IMR-90 (cell line): ENCODE measurements around the gene ABHD13. TPM values are rescaled to one million over a fixed set of nuclear protein-coding genes. Genes with fewer than 3 reads are reported as not detected.

Source experiments
- ATAC-seq: fragments of 200-7000 bp; cut with Tn5 transposase; 2 replicates; pipeline ENCODE4 v1.9.1; 2020; ENCODE audit warnings: low read depth, mild to moderate bottlenecking, moderate library complexity
- BruUV-seq: library from RNA; stranded (reverse); fragments of 400-500 nt; replicated peaks from 2 replicates; lab custom pipeline; 2021; lab: Mats Ljungman, UMichigan
- CTCF ChIA-PET: fragments of 300-600 bp; formaldehyde crosslinking; extraction: SDS; loops from one replicate; lab custom pipeline; 2021; ENCODE audit warnings: antibody characterized with exemption; lab: Yijun Ruan, JAX
- POLR2A ChIA-PET: fragments of 300-600 bp; sonication (Branson Sonifier 250); formaldehyde crosslinking; loops from one replicate; lab custom pipeline; 2022; ENCODE audit warnings: antibody characterized with exemption; ENCODE audit not compliant: unreplicated experiment; lab: Charles Lee
- DNase-seq: peaks from one replicate; pipeline ENCODE4 v3.0.0; 2013
- H2AFZ ChIP-seq: replicated peaks from 2 replicates; pipeline ENCODE3; 2013; ENCODE audit warnings: low read length, mild to moderate bottlenecking; ENCODE audit not compliant: poor library complexity
- H2AK5ac ChIP-seq: 2 replicates; pipeline ENCODE4 v1.6.1; 2013; ENCODE audit warnings: low read depth, low read length, inconsistent platforms
- H2AK9ac ChIP-seq: replicated peaks from 2 replicates; pipeline ENCODE3; 2013; ENCODE audit warnings: mild to moderate bottlenecking, low read depth, low read length, moderate library complexity; ENCODE audit not compliant: poor library complexity
- H2BK120ac ChIP-seq: 2 replicates; pipeline ENCODE4 v1.6.1; 2013; ENCODE audit warnings: low read depth, low read length, inconsistent platforms
- H2BK15ac ChIP-seq: 3 replicates; pipeline ENCODE4 v1.6.1; 2013; ENCODE audit warnings: low read depth, low read length, inconsistent platforms
- H2BK20ac ChIP-seq: 2 replicates; pipeline ENCODE4 v1.6.1; 2013; ENCODE audit warnings: low read depth, mild to moderate bottlenecking, inconsistent platforms, low read length, moderate library complexity
- H2BK5ac ChIP-seq: 2 replicates; pipeline ENCODE4 v1.6.1; 2013; ENCODE audit warnings: mild to moderate bottlenecking, low read depth, low read length, inconsistent platforms; ENCODE audit not compliant: poor library complexity, severe bottlenecking
- H3K14ac ChIP-seq: replicated peaks from 2 replicates; pipeline ENCODE4 v1.6.1; 2013; ENCODE audit warnings: low read depth, low read length, inconsistent platforms
- H3K18ac ChIP-seq: 2 replicates; pipeline ENCODE4 v1.6.1; 2013; ENCODE audit warnings: low read depth, low read length, control low read depth
- H3K23ac ChIP-seq: 2 replicates; pipeline ENCODE4 v1.6.1; 2013; ENCODE audit warnings: low read depth, low read length, inconsistent platforms
- H3K27ac ChIP-seq: 2 replicates; pipeline ENCODE4 v1.5.1; 2013; ENCODE audit warnings: mild to moderate bottlenecking, control low read depth, low read length; ENCODE audit not compliant: insufficient read depth
- H3K27me3 ChIP-seq: 2 replicates; pipeline ENCODE4 v1.6.1; 2013; ENCODE audit warnings: low read length; ENCODE audit not compliant: control insufficient read depth, insufficient read depth
- H3K36me3 ChIP-seq: 2 replicates; pipeline ENCODE4 v1.6.1; 2013; ENCODE audit warnings: low read length, mixed read lengths; ENCODE audit not compliant: control insufficient read depth, insufficient read depth
- H3K4ac ChIP-seq: 2 replicates; pipeline ENCODE4 v1.6.1; 2013; ENCODE audit warnings: low read depth, low read length, inconsistent platforms
- H3K4me1 ChIP-seq: 2 replicates; pipeline ENCODE4 v1.6.1; 2013; ENCODE audit warnings: low read length, mixed read lengths; ENCODE audit not compliant: control insufficient read depth, insufficient read depth
- H3K4me2 ChIP-seq: 2 replicates; pipeline ENCODE4 v1.6.1; 2013; ENCODE audit warnings: low read depth, mild to moderate bottlenecking, control low read depth, low read length, moderate library complexity
- H3K4me3 ChIP-seq: 2 replicates; pipeline ENCODE4 v1.5.1; 2013; ENCODE audit warnings: low read depth, mild to moderate bottlenecking, control low read depth, low read length, moderate library complexity; ENCODE audit not compliant: insufficient read depth
- H3K56ac ChIP-seq: 2 replicates; pipeline ENCODE4 v1.6.1; 2013; ENCODE audit warnings: low read length, inconsistent platforms; ENCODE audit not compliant: insufficient read depth; ENCODE audit errors: extremely low read depth
- H3K79me1 ChIP-seq, 2 experiments: 2 replicates each; pipeline ENCODE4 v1.6.1; 2013; ENCODE audit warnings: low read length in 2 of 2, inconsistent platforms in 1 of 2, low read depth in 1 of 2
- H3K9ac ChIP-seq: 2 replicates; pipeline ENCODE4 v1.6.1; 2013; ENCODE audit warnings: low read depth, low read length, control low read depth
- H3K9me1 ChIP-seq: 2 replicates; pipeline ENCODE4 v1.6.1; 2013; ENCODE audit warnings: low read length, inconsistent platforms; ENCODE audit not compliant: insufficient read depth
- H3K9me3 ChIP-seq: 2 replicates; pipeline ENCODE4 v1.6.1; 2013; ENCODE audit warnings: low read length; ENCODE audit not compliant: control insufficient read depth, insufficient read depth
- H4K20me1 ChIP-seq: 2 replicates; pipeline ENCODE4 v1.6.1; 2013; ENCODE audit warnings: low read length, inconsistent platforms; ENCODE audit not compliant: insufficient read depth
- H4K5ac ChIP-seq: 2 replicates; pipeline ENCODE4 v1.6.1; 2013; ENCODE audit warnings: mild to moderate bottlenecking, low read depth, low read length, control low read depth
- H4K8ac ChIP-seq, 2 experiments: 2 replicates each; pipeline ENCODE4 v1.6.1; 2013; ENCODE audit warnings: low read depth in 2 of 2, low read length in 2 of 2, control low read depth in 1 of 2, inconsistent platforms in 1 of 2
- H4K91ac ChIP-seq: 2 replicates; pipeline ENCODE4 v1.6.1; 2013; ENCODE audit warnings: low read depth, low read length, inconsistent platforms; ENCODE audit not compliant: insufficient read depth
- NFE2L2 ChIP-seq: fragments of 150-350 bp; IDR thresholded peaks from 2 replicates; pipeline ENCODE4 v1.6.1; 2016; ENCODE audit warnings: low read depth, mild to moderate bottlenecking, low read length
- RAD21 ChIP-seq: IDR thresholded peaks from 2 replicates; pipeline ENCODE4 v1.6.1; 2012; ENCODE audit warnings: low read length, improper control_type of control experiment
- RCOR1 ChIP-seq: IDR thresholded peaks from 2 replicates; pipeline ENCODE4 v1.6.1; 2012; ENCODE audit warnings: mild to moderate bottlenecking, low read length, improper control_type of control experiment; ENCODE audit not compliant: insufficient replicate concordance
- WGBS, 2 experiments: methylation state at CpG; one replicate each; pipeline versions ENCODE4 v1.1.5 to v1.1.7; 2013; ENCODE audit warnings: missing lambda C conversion rate in 2 of 2; ENCODE audit not compliant: insufficient read length in 1 of 2; ENCODE audit errors: extremely low coverage in 2 of 2; 5-methylcytosine and 5-hydroxymethylcytosine counted together
- dilution Hi-C: fragments of 300-500 bp; cut with HindIII; formaldehyde crosslinking; loops from one replicate; pipeline ENCODE4 v1.14.3; 2018; ENCODE audit warnings: low sequenced_read_pairs; ENCODE audit not compliant: unreplicated experiment
- in situ Hi-C: fragments of 300-500 bp; cut with MboI; formaldehyde crosslinking; loops from 3 replicates; pipeline ENCODE4 v1.14.3; 2019; ENCODE audit warnings: low sequenced_read_pairs, inconsistent platforms, mixed read lengths
- intact Hi-C: fragments of 100-400 bp; cut with micrococcal nuclease; formaldehyde crosslinking; loops from 2 replicates; pipeline ENCODE4 v1.10.0; 2022
- polyA plus RNA-seq, 3 experiments: library from polyadenylated mRNA; depleted of rRNA; stranded (reverse); fragments of >200 nt; gene quantifications; 2 replicates each; pipeline ENCODE4 v1.2.3, GENCODE V29; 2012; ENCODE audit warnings: low replicate concordance in 1 of 3
- total RNA-seq: library from RNA; depleted of rRNA; stranded (reverse); fragments of >200 nt; gene quantifications from 2 replicates; pipeline ENCODE4 v1.2.3, GENCODE V29; 2012

ABHD13 gene
- total and polyA plus RNA-seq, 2 of the 4 experiments (the other 2 are of a cell fraction): 4.0 to 4.1 TPM

DNA sequence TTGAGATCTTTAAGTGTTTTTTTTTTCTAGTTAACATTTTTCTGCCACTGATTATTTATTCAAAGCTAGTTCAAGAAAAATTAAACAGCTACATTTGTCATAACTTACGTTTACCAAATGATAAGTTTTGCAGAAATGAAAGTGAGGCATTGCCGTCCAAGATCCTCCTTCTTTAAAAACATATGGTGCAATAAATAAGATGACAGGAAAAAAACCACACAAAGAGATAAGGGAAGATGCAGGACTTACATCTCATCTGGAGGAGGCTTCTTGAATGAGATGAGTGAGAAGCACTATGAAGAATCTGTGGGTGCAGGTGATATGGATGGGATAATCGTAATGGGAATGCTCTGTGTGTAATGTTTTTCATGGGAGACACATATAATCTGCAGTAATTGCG is 63.7 kb downstream of the ABHD13 start:
- Histone ChIP-seq H2BK20ac (no peak overlapping the region), H2AK9ac (no peak overlapping the region), H4K20me1 (no peaks in the 10 kb centered on the region), H3K27me3 (no peaks in the 10 kb centered on the region), H3K4me1 (no peaks in the 10 kb centered on the region), H3K14ac (no peak overlapping the region), H2AK5ac (no peak overlapping the region), H2AFZ (no peak overlapping the region), H3K18ac (no peak overlapping the region), H3K27ac (no peak overlapping the region), H4K8ac (no peak overlapping the region), H3K9ac (no peak overlapping the region), H3K9me3 (no peaks in the 10 kb centered on the region), H2BK5ac (no peak overlapping the region), H2BK120ac (no peak overlapping the region), H4K91ac (no peak overlapping the region), H3K36me3 (no peaks in the 10 kb centered on the region), H3K23ac (no peak overlapping the region), H3K79me1 (no peaks in the 10 kb centered on the region), H3K4me2 (no peak overlapping the region), H4K5ac (no peak overlapping the region), H2BK15ac (no peak overlapping the region), H3K4me3 (no peak overlapping the region), H3K4ac (no peak overlapping the region), H3K56ac (no peak overlapping the region), H3K9me1 (no peaks in the 10 kb centered on the region)
- ChIA-PET CTCF (no interaction called here), POLR2A (no interaction called here)
- dilution Hi-C loops: no loop called here
- BruUV-seq: no TSS peak
- DNase-seq (no peak), ATAC-seq (no peak)
- intact Hi-C loops: no loop called here
- in situ Hi-C loops: no loop called here
- no CpG with 5 or more reads among the region's 4 CpGs for WGBS, 2 experiments
- TF ChIP-seq RCOR1: no peak
- no peak for TF ChIP-seq NFE2L2
- TF ChIP-seq RAD21: no peak
